ENCODE results near the gene VPS54.
A peak's percentile ranks its signal among the peaks of the same experiment; 100 is the strongest.

Gene VPS54

GRCh38 chr2:64049633-64050220 is 30.5 kb upstream of the VPS54 start:
- Histone ChIP-seq H3K9me3 (ENCODE audit: control insufficient read depth, low read length) (no peaks in the 10 kb centered on the region), H3K4me1 (ENCODE audit: control insufficient read depth, insufficient read depth, low read length) (peaks cover 3% of the 10 kb centered on the region), H3K36me3 (ENCODE audit: control insufficient read depth, insufficient read depth, low read length, severe bottlenecking) (no peaks in the 10 kb centered on the region), H3K27me3 (replicated peaks; ENCODE audit: control insufficient read depth, insufficient read depth, low read length) (no peaks in the 10 kb centered on the region), H3K9ac (ENCODE audit: low read length) (no peak overlapping the region), H3K4me3 (ENCODE audit: low read length) (no peak overlapping the region)
- peak; percentile 85 for DNase-seq (ENCODE audit: low read depth)

- H3K27me3 ChIP-seq (replicated peaks; ENCODE audit: control insufficient read depth, insufficient read depth, low read length): no peaks in the 10 kb centered on the region
- H3K9me3 ChIP-seq (ENCODE audit: control insufficient read depth, low read length): no peaks in the 10 kb centered on the region
- no peaks in the 10 kb centered on the region for H3K36me3 ChIP-seq (ENCODE audit: control insufficient read depth, insufficient read depth, low read length, severe bottlenecking)
- H3K9ac ChIP-seq (ENCODE audit: low read length): no peak overlapping the region
- no peak for DNase-seq (ENCODE audit: low read depth)
- peaks cover 3% of the 10 kb centered on the region for H3K4me1 ChIP-seq (ENCODE audit: control insufficient read depth, insufficient read depth, low read length)
- H3K4me3 ChIP-seq (ENCODE audit: low read length): no peak overlapping the region
These were observed 26.7 kb upstream of the VPS54 start for GRCh38 chr2:64045938-64046337.

GRCh38 chr2:64040161-64040560 is 20.9 kb upstream of the VPS54 start:
- DNase-seq (ENCODE audit: low read depth): no peak
- Histone ChIP-seq H3K27me3 (replicated peaks; ENCODE audit: control insufficient read depth, insufficient read depth, low read length) (no peaks in the 10 kb centered on the region), H3K4me3 (ENCODE audit: low read length) (no peak overlapping the region), H3K9me3 (ENCODE audit: control insufficient read depth, low read length) (no peaks in the 10 kb centered on the region), H3K4me1 (ENCODE audit: control insufficient read depth, insufficient read depth, low read length) (peaks cover 10% of the 10 kb centered on the region), H3K9ac (ENCODE audit: low read length) (no peak overlapping the region), H3K36me3 (ENCODE audit: control insufficient read depth, insufficient read depth, low read length, severe bottlenecking) (no peaks in the 10 kb centered on the region)

GRCh38 chr2:64036034-64036705 is 16.9 kb upstream of the VPS54 start:
- DNase-seq (ENCODE audit: low read depth): peak; percentile 42
- no peaks in the 10 kb centered on the region for H3K36me3 ChIP-seq (ENCODE audit: control insufficient read depth, insufficient read depth, low read length, severe bottlenecking)
- H3K9me3 ChIP-seq (ENCODE audit: control insufficient read depth, low read length): no peaks in the 10 kb centered on the region
- no peak overlapping the region for H3K4me3 ChIP-seq (ENCODE audit: low read length)
- H3K4me1 ChIP-seq (ENCODE audit: control insufficient read depth, insufficient read depth, low read length): peaks cover 13% of the 10 kb centered on the region
- no peaks in the 10 kb centered on the region for H3K27me3 ChIP-seq (replicated peaks; ENCODE audit: control insufficient read depth, insufficient read depth, low read length)
- H3K9ac ChIP-seq (ENCODE audit: low read length): no peak overlapping the region

- Histone ChIP-seq H3K36me3 (ENCODE audit: control insufficient read depth, insufficient read depth, low read length, severe bottlenecking) (no peaks in the 10 kb centered on the region), H3K27me3 (replicated peaks; ENCODE audit: control insufficient read depth, insufficient read depth, low read length) (no peaks in the 10 kb centered on the region), H3K4me1 (ENCODE audit: control insufficient read depth, insufficient read depth, low read length) (peaks cover 13% of the 10 kb centered on the region), H3K4me3 (ENCODE audit: low read length) (peak overlapping the region; percentile 24), H3K9me3 (ENCODE audit: control insufficient read depth, low read length) (no peaks in the 10 kb centered on the region), H3K9ac (ENCODE audit: low read length) (no peak overlapping the region)
- DNase-seq (ENCODE audit: low read depth): peak; percentile 50
These were observed 16.1 kb upstream of the VPS54 start for GRCh38 chr2:64035072-64035942.

- no peaks in the 10 kb centered on the region for H3K36me3 ChIP-seq (ENCODE audit: control insufficient read depth, insufficient read depth, low read length, severe bottlenecking)
- no peaks in the 10 kb centered on the region for H3K27me3 ChIP-seq (replicated peaks; ENCODE audit: control insufficient read depth, insufficient read depth, low read length)
- H3K9ac ChIP-seq (ENCODE audit: low read length): no peak overlapping the region
- H3K9me3 ChIP-seq (ENCODE audit: control insufficient read depth, low read length): no peaks in the 10 kb centered on the region
- no peak for DNase-seq (ENCODE audit: low read depth)
- H3K4me1 ChIP-seq (ENCODE audit: control insufficient read depth, insufficient read depth, low read length): no peaks in the 10 kb centered on the region
- no peak overlapping the region for H3K4me3 ChIP-seq (ENCODE audit: low read length)
These were observed 10.0 kb upstream of the VPS54 start for GRCh38 chr2:64029116-64029665.

- Histone ChIP-seq H3K4me1 (ENCODE audit: control insufficient read depth, insufficient read depth, low read length) (peaks cover under 1% of the 10 kb centered on the region), H3K27me3 (replicated peaks; ENCODE audit: control insufficient read depth, insufficient read depth, low read length) (no peaks in the 10 kb centered on the region), H3K36me3 (ENCODE audit: control insufficient read depth, insufficient read depth, low read length, severe bottlenecking) (no peaks in the 10 kb centered on the region), H3K4me3 (ENCODE audit: low read length) (no peak overlapping the region), H3K9ac (ENCODE audit: low read length) (no peak overlapping the region), H3K9me3 (ENCODE audit: control insufficient read depth, low read length) (no peaks in the 10 kb centered on the region)
- DNase-seq (ENCODE audit: low read depth): no peak
These were observed 6.5 kb upstream of the VPS54 start for GRCh38 chr2:64025741-64026140.

- Histone ChIP-seq H3K4me3 (ENCODE audit: low read length) (no peak overlapping the region), H3K9ac (ENCODE audit: low read length) (no peak overlapping the region), H3K9me3 (ENCODE audit: control insufficient read depth, low read length) (no peaks in the 10 kb centered on the region), H3K4me1 (ENCODE audit: control insufficient read depth, insufficient read depth, low read length) (peaks cover 14% of the 10 kb centered on the region), H3K36me3 (ENCODE audit: control insufficient read depth, insufficient read depth, low read length, severe bottlenecking) (no peaks in the 10 kb centered on the region), H3K27me3 (replicated peaks; ENCODE audit: control insufficient read depth, insufficient read depth, low read length) (no peaks in the 10 kb centered on the region)
- no peak for DNase-seq (ENCODE audit: low read depth)
These were observed 5.2 kb upstream of the VPS54 start for GRCh38 chr2:64024259-64024949.

- H3K9me3 ChIP-seq (ENCODE audit: control insufficient read depth, low read length): no peaks in the 10 kb centered on the region
- DNase-seq (ENCODE audit: low read depth): no peak
- no peaks in the 10 kb centered on the region for H3K27me3 ChIP-seq (replicated peaks; ENCODE audit: control insufficient read depth, insufficient read depth, low read length)
- H3K9ac ChIP-seq (ENCODE audit: low read length): no peak overlapping the region
- H3K4me3 ChIP-seq (ENCODE audit: low read length): no peak overlapping the region
- peaks cover 14% of the 10 kb centered on the region for H3K4me1 ChIP-seq (ENCODE audit: control insufficient read depth, insufficient read depth, low read length)
- H3K36me3 ChIP-seq (ENCODE audit: control insufficient read depth, insufficient read depth, low read length, severe bottlenecking): no peaks in the 10 kb centered on the region
These were observed 4.4 kb upstream of the VPS54 start for GRCh38 chr2:64023485-64024258.

GRCh38 chr2:64021578-64021977 is 2.4 kb upstream of the VPS54 start:
- Histone ChIP-seq H3K27me3 (replicated peaks; ENCODE audit: control insufficient read depth, insufficient read depth, low read length) (no peaks in the 10 kb centered on the region), H3K36me3 (ENCODE audit: control insufficient read depth, insufficient read depth, low read length, severe bottlenecking) (no peaks in the 10 kb centered on the region), H3K4me3 (ENCODE audit: low read length) (no peak overlapping the region), H3K9me3 (ENCODE audit: control insufficient read depth, low read length) (no peaks in the 10 kb centered on the region), H3K4me1 (ENCODE audit: control insufficient read depth, insufficient read depth, low read length) (peaks cover 16% of the 10 kb centered on the region), H3K9ac (ENCODE audit: low read length) (peak overlapping the region; percentile 32)
- no peak for DNase-seq (ENCODE audit: low read depth)
